HCT116 (cell line): ENCODE results near the gene RBM8A.

ENCODE experiments used
- CTCF ChIP-seq, 3 experiments: fragments of 200-600 bp in 1 of 3; sonication (generic) in 1 of 3; IDR thresholded peaks in 2 of 3; conservative IDR thresholded peaks in 1 of 3; 2 replicates each; pipeline ENCODE4 v1.5.1; 2012 to 2017; ENCODE audit warnings: low read depth in 2 of 3, low read length in 2 of 3, antibody characterized with exemption in 1 of 3, borderline replicate concordance in 1 of 3, control low read depth in 1 of 3, mild to moderate bottlenecking in 1 of 3, mixed read lengths in 1 of 3, mixed run types in 1 of 3, moderate library complexity in 1 of 3; ENCODE audit not compliant: insufficient read depth in 1 of 3
- POLR2A ChIP-seq: IDR thresholded peaks from 2 replicates; pipeline ENCODE4 v1.7.0; 2011; ENCODE audit warnings: borderline replicate concordance; ENCODE audit not compliant: insufficient read depth, insufficient read length; ENCODE audit errors: extremely low read depth
- POLR2AphosphoS5 ChIP-seq: IDR thresholded peaks from 2 replicates; pipeline ENCODE4 v1.6.1; 2011; ENCODE audit warnings: mild to moderate bottlenecking, low read depth, low read length, moderate library complexity
- SRF ChIP-seq: IDR thresholded peaks from 2 replicates; pipeline ENCODE4 v1.6.1; 2012; ENCODE audit warnings: low read depth

- TF ChIP-seq CTCF (IDR thresholded peaks at IDR 0.05 in 2 of 3, conservative IDR thresholded peaks at IDR 0.05 in 1 of 3; ENCODE audit: borderline replicate concordance in 1 of 3, insufficient read depth in 1 of 3, low read depth in 2 of 3, low read length in 2 of 3) = no peak
- TF ChIP-seq POLR2A = no peak
- TF ChIP-seq SRF = no peak
- no peak for TF ChIP-seq POLR2AphosphoS5
These were observed 33.8 kb upstream of the RBM8A start for GRCh38 chr1:145961109-145961424.
